SKM-1 treated with dmso at 0.1 percent for 144 hours (cell line): ENCODE measurements around the gene PKP4.

ENCODE experiments used
- DNase-seq: peaks from one replicate; lab custom pipeline; 2025; ENCODE audit not compliant: unreplicated experiment; lab: John Stamatoyannopoulos, UW

PKP4 gene

GRCh38 chr2:158715357-158715756 lies 258.6 kb downstream of the PKP4 start:
- no peak for DNase-seq

- no peak for DNase-seq
These were observed 259.5 kb downstream of the PKP4 start for GRCh38 chr2:158716121-158716791.

- DNase-seq: no peak
These were observed 260.2 kb downstream of the PKP4 start for GRCh38 chr2:158716921-158717320.

- no peak for DNase-seq
These were observed 260.8 kb downstream of the PKP4 start for GRCh38 chr2:158717366-158718195.

GRCh38 chr2:158718196-158718585 lies 261.4 kb downstream of the PKP4 start:
- no peak for DNase-seq

GRCh38 chr2:158718851-158719250 lies 262.1 kb downstream of the PKP4 start:
- no peak for DNase-seq

- DNase-seq: no peak
These were observed 262.7 kb downstream of the PKP4 start for GRCh38 chr2:158719403-158719802.

- no peak for DNase-seq
These were observed 265.7 kb downstream of the PKP4 start for GRCh38 chr2:158722266-158723105.

- DNase-seq: no peak
These were observed 266.6 kb downstream of the PKP4 start for GRCh38 chr2:158723181-158723838.

- no peak for DNase-seq
These were observed 267.4 kb downstream of the PKP4 start for GRCh38 chr2:158723921-158724802.

GRCh38 chr2:158724803-158725381 lies 268.1 kb downstream of the PKP4 start:
- no peak for DNase-seq

- DNase-seq: no peak
These were observed 268.7 kb downstream of the PKP4 start for GRCh38 chr2:158725441-158725891.

- no peak for DNase-seq
These were observed 270.3 kb downstream of the PKP4 start for GRCh38 chr2:158726911-158727592.

- no peak for DNase-seq
These were observed 271.7 kb downstream of the PKP4 start for GRCh38 chr2:158728422-158728821.

- no peak for DNase-seq
These were observed 272.7 kb downstream of the PKP4 start for GRCh38 chr2:158729451-158729850.

- DNase-seq: no peak
These were observed 273.3 kb downstream of the PKP4 start for GRCh38 chr2:158729873-158730620.

- DNase-seq: no peak
These were observed 273.9 kb downstream of the PKP4 start for GRCh38 chr2:158730621-158731140.

GRCh38 chr2:158731386-158731785 lies 274.6 kb downstream of the PKP4 start:
- no peak for DNase-seq
